T-helper 17 cell (primary cell): ENCODE results near the gene SEMA6B. TPM values are rescaled to one million over a fixed set of nuclear protein-coding genes. Genes with fewer than 3 reads are reported as not detected.
A peak's percentile ranks its signal among the peaks of the same experiment; 100 is the strongest.
"Not testable (repeated sequence)": the region's sequence is repeated elsewhere in the genome, so short reads cannot be mapped to it uniquely, and the experiment has no call there.

Experiments used
- ATAC-seq: fragments of 150-1000 bp; cut with Tn5 transposase; 2 replicates; pipeline ENCODE4 v1.10.0; 2021; ENCODE audit warnings: mild to moderate bottlenecking, moderate library complexity
- DNase-seq, 3 donors: peaks; one replicate each; pipeline versions ENCODE4 v3.0.0 to v3.0.0-alpha.2; 2020 to 2021
- H3K9me3 ChIP-seq: one replicate; pipeline ENCODE4 v1.7.0; 2013; ENCODE audit warnings: low read length, mild to moderate bottlenecking; ENCODE audit not compliant: control insufficient read depth, poor library complexity, severe bottlenecking
- H3K27ac Mint-ChIP-seq: one replicate; pipeline ENCODE4 v1.8.0; 2022; ENCODE audit warnings: mild to moderate bottlenecking, moderate library complexity, mixed read lengths
- H3K27me3 Mint-ChIP-seq: one replicate; pipeline ENCODE4 v1.8.0; 2022; ENCODE audit warnings: mixed read lengths
- H3K36me3 Mint-ChIP-seq: one replicate; pipeline ENCODE4 v1.8.0; 2022; ENCODE audit warnings: low read depth, mixed read lengths
- H3K4me1 Mint-ChIP-seq: one replicate; pipeline ENCODE4 v1.8.0; 2022; ENCODE audit warnings: mild to moderate bottlenecking, mixed read lengths
- H3K4me3 Mint-ChIP-seq: one replicate; pipeline ENCODE4 v1.8.0; 2022; ENCODE audit warnings: mild to moderate bottlenecking, moderate library complexity, mixed read lengths
- total RNA-seq, 4 donors: library from RNA in 2 of 4; stranded (reverse) in 2 of 4; gene quantifications; one replicate each; pipeline ENCODE4 v1.2.3 and lab custom pipeline; 2022 to 2026

The SEMA6B gene
- total RNA-seq, 2 donors from 2014 or later, result 0.20 to 0.52 TPM

GRCh38 chr19:4531562-4532165 is 27.8 kb downstream of the SEMA6B start:
- H3K4me3 Mint-ChIP-seq, result no peak overlapping the region
- no peaks in the 10 kb centered on the region for H3K4me1 Mint-ChIP-seq
- no peaks in the 10 kb centered on the region for H3K9me3 ChIP-seq
- H3K27ac Mint-ChIP-seq, result no peak overlapping the region
- ATAC-seq, result no peak
- no peak for DNase-seq
- peaks cover 15% of the 10 kb centered on the region for H3K27me3 Mint-ChIP-seq
- no peaks in the 10 kb centered on the region for H3K36me3 Mint-ChIP-seq

GRCh38 chr19:4529924-4530522 is 29.5 kb downstream of the SEMA6B start:
- DNase-seq (no peak), ATAC-seq (no peak)
- Mint-ChIP-seq H3K4me1 (no peaks in the 10 kb centered on the region), H3K36me3 (no peaks in the 10 kb centered on the region), H3K4me3 (no peak overlapping the region), H3K27ac (no peak overlapping the region), H3K27me3 (peaks cover 9% of the 10 kb centered on the region)
- H3K9me3 ChIP-seq, result no peaks in the 10 kb centered on the region

DNA sequence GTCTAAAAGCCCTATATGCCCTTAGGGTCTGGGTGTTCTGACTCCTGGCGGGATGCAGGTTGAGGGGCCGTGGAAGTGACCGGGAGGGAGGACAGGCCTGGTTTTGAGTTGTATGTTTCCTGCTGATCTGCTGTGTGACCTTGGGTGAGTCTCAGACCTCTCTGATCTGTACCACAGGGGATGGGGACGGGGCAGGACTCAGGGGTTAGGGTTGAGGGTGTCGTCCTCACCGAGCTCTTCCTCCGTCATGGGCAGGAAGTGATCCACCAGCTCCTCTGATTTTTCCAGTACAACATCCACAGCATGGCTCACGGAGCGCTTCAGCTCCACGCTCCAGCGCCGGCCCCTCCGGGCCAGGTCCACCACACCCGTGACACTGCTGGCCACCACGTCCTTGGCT is 30.6 kb downstream of the SEMA6B start:
- no peaks in the 10 kb centered on the region for H3K4me1 Mint-ChIP-seq
- DNase-seq, result no peak
- H3K4me3 Mint-ChIP-seq, result no peak overlapping the region
- H3K27me3 Mint-ChIP-seq, result peaks cover 5% of the 10 kb centered on the region
- H3K9me3 ChIP-seq, result no peaks in the 10 kb centered on the region
- no peaks in the 10 kb centered on the region for H3K36me3 Mint-ChIP-seq
- H3K27ac Mint-ChIP-seq, result no peak overlapping the region
- no peak for ATAC-seq

GRCh38 chr19:4527377-4527776 is 32.1 kb downstream of the SEMA6B start:
- H3K9me3 ChIP-seq, ATAC-seq, DNase-seq, H3K27me3 Mint-ChIP-seq, H3K4me3 Mint-ChIP-seq, H3K36me3 Mint-ChIP-seq, H3K4me1 Mint-ChIP-seq, H3K27ac Mint-ChIP-seq: not testable (repeated sequence)

DNA sequence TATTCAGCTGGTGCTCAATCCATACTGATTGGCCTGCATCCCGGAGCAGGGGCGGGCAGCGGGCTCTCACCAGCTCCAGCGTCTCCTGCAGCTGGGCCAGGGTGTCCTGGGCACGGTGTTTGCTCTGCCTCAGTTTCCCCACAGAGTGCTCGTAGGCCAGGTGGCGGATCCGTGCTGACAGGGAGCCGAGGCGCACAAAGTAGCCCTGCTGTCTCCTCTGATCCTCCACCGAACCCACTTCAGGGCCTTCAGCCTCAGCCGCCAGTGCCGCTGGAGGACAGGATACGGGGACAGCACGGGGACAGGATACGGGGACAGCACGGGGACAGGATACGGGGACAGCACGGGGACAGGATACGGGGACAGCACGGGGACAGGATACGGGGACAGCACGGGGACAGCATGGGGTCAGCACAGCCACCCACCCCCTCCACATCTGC is 33.9 kb downstream of the SEMA6B start:
- no peak overlapping the region for H3K4me3 Mint-ChIP-seq
- H3K27ac Mint-ChIP-seq, result no peak overlapping the region
- DNase-seq, result no peak
- peaks cover 8% of the 10 kb centered on the region for H3K27me3 Mint-ChIP-seq
- no peaks in the 10 kb centered on the region for H3K9me3 ChIP-seq
- no peaks in the 10 kb centered on the region for H3K36me3 Mint-ChIP-seq
- no peak for ATAC-seq
- no peaks in the 10 kb centered on the region for H3K4me1 Mint-ChIP-seq

- no peak overlapping the region for H3K27ac Mint-ChIP-seq
These were observed 34.5 kb downstream of the SEMA6B start for GRCh38 chr19:4524808-4525562.

GRCh38 chr19:4523306-4524110 is 36.0 kb downstream of the SEMA6B start:
- ATAC-seq, result no peak
- H3K36me3 Mint-ChIP-seq, result no peaks in the 10 kb centered on the region
- H3K4me3 Mint-ChIP-seq, result no peak overlapping the region
- H3K9me3 ChIP-seq, result no peaks in the 10 kb centered on the region
- H3K4me1 Mint-ChIP-seq, result no peaks in the 10 kb centered on the region
- no peak for DNase-seq
- no peak overlapping the region for H3K27ac Mint-ChIP-seq
- peaks cover 8% of the 10 kb centered on the region for H3K27me3 Mint-ChIP-seq

More at GRCh38 chr19:4524808-4525562, 34.5 kb downstream of the SEMA6B start:
- no peaks in the 10 kb centered on the region for H3K9me3 ChIP-seq
- Mint-ChIP-seq H3K36me3 (no peaks in the 10 kb centered on the region), H3K27me3 (peaks cover 8% of the 10 kb centered on the region), H3K4me1 (no peaks in the 10 kb centered on the region), H3K4me3 (no peak overlapping the region)
- peak; percentile 71 for ATAC-seq
- DNase-seq, result peak; percentile 40 to 64 (median 44)

- Mint-ChIP-seq H3K4me1 (no peaks in the 10 kb centered on the region), H3K27me3 (peaks cover 8% of the 10 kb centered on the region), H3K36me3 (no peaks in the 10 kb centered on the region), H3K27ac (no peak overlapping the region), H3K4me3 (no peak overlapping the region)
- no peak for ATAC-seq
- H3K9me3 ChIP-seq, result no peaks in the 10 kb centered on the region
- DNase-seq, result no peak
These were observed 37.0 kb downstream of the SEMA6B start for GRCh38 chr19:4522291-4523002.

- Mint-ChIP-seq H3K27ac (no peak overlapping the region), H3K27me3 (peaks cover 8% of the 10 kb centered on the region), H3K4me3 (no peak overlapping the region), H3K4me1 (no peaks in the 10 kb centered on the region), H3K36me3 (no peaks in the 10 kb centered on the region)
- no peaks in the 10 kb centered on the region for H3K9me3 ChIP-seq
- ATAC-seq (no peak), DNase-seq (no peak)
These were observed 37.6 kb downstream of the SEMA6B start for GRCh38 chr19:4521888-4522242.

DNA sequence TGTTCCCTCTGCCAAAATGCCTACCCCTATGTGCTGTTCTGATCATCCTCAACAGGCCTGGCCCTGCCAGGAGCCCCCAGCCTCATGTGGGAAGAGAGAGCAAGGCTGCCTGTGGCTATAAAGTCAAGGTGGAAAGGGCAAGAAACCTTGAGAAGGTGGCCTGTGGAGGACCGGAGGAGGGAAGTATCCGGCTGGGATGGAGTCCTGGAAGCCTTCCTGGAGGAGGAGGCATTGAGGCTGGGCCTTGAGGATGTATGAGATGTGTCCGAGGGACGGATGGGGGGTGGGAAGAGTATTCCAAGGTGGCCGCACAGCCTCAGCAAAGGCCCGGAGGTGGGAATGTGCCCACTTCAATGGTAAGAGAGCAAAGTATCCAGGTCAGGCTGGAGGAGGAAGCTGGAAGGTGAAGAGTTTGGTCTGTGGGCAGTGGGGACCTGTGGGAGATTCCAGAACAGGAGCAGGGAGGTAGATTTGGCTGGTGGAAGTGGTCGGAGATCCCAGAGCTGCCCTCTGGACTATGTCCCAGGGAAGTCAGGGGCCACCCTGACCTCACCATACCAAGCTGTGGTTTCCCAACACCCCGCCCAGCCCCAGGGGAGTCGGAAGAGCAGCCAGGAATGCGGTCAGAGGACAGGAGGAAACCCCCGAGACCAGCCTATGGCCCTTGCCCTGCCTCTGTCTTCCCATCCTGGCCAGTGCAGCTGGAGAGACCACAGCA is 38.2 kb downstream of the SEMA6B start:
- Mint-ChIP-seq H3K27me3 (peaks cover 8% of the 10 kb centered on the region), H3K4me3 (no peak overlapping the region), H3K27ac (no peak overlapping the region), H3K4me1 (no peaks in the 10 kb centered on the region), H3K36me3 (no peaks in the 10 kb centered on the region)
- DNase-seq (no peak), ATAC-seq (no peak)
- no peaks in the 10 kb centered on the region for H3K9me3 ChIP-seq

- Mint-ChIP-seq H3K36me3 (no peaks in the 10 kb centered on the region), H3K4me3 (no peak overlapping the region), H3K27ac (no peak overlapping the region), H3K27me3 (peaks cover 8% of the 10 kb centered on the region), H3K4me1 (no peaks in the 10 kb centered on the region)
- no peak for ATAC-seq
- no peaks in the 10 kb centered on the region for H3K9me3 ChIP-seq
- no peak for DNase-seq
These were observed 39.8 kb downstream of the SEMA6B start for GRCh38 chr19:4519521-4520277.

DNA sequence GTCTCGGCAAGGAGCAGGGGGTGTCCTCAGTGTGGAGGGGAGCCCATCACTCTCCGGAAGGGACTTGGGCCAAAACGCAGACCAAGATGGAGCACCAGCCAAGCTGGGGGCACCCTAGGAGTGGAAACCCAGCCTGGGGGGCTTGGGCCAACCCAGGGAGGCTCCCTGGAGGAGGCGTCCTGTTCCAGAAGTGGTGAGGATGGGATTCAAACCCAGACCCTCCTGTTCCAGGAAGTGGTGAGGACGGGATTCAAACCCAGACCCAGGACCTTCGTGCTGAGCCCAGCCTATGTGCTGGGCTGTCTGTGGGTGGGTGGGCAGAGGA is 40.4 kb downstream of the SEMA6B start:
- Mint-ChIP-seq H3K27ac (no peak overlapping the region), H3K4me3 (no peak overlapping the region), H3K36me3 (no peaks in the 10 kb centered on the region), H3K4me1 (no peaks in the 10 kb centered on the region), H3K27me3 (peaks cover 8% of the 10 kb centered on the region)
- ATAC-seq (no peak), DNase-seq (no peak)
- no peaks in the 10 kb centered on the region for H3K9me3 ChIP-seq
